Panc1 (cell line): ENCODE data around the gene AEBP2. TPM values are rescaled to one million over a fixed set of nuclear protein-coding genes. Genes with fewer than 3 reads are reported as not detected.

ENCODE experiments used
- ATAC-seq: fragments of 200-7000 bp; cut with Tn5 transposase; 2 replicates; pipeline ENCODE4 v1.9.1; 2020; ENCODE audit warnings: mild to moderate bottlenecking, moderate library complexity
- BruUV-seq: library from RNA; stranded (reverse); fragments of 400-500 nt; replicated peaks from 2 replicates; lab custom pipeline; 2021; lab: Mats Ljungman, UMichigan
- CTCF ChIA-PET: fragments of 300-600 bp; sonication (Branson Sonifier 250); formaldehyde crosslinking; loops from one replicate; lab custom pipeline; 2022; ENCODE audit warnings: antibody characterized with exemption; lab: Charles Lee
- POLR2A ChIA-PET: fragments of 300-600 bp; sonication (Branson Sonifier 250); formaldehyde crosslinking; loops from one replicate; lab custom pipeline; 2022; ENCODE audit warnings: antibody characterized with exemption; lab: Charles Lee
- DNase-seq: peaks from one replicate; pipeline ENCODE4 v3.0.0-alpha.2; 2010; ENCODE audit warnings: low read depth, low spot score
- H3K27ac ChIP-seq: 2 replicates; pipeline ENCODE4 v1.5.1; 2011; ENCODE audit warnings: mild to moderate bottlenecking, low read length, inconsistent platforms
- H3K27me3 ChIP-seq: fragments of 200-500 bp; sonication (Bioruptor generic); 2 replicates; pipeline ENCODE4 v1.6.0; 2014; ENCODE audit warnings: low read length, inconsistent platforms; ENCODE audit not compliant: control insufficient read depth, insufficient read depth
- H3K36me3 ChIP-seq: fragments of 200-500 bp; sonication (Bioruptor generic); 2 replicates; pipeline ENCODE4 v1.5.1; 2014; ENCODE audit warnings: inconsistent platforms, mild to moderate bottlenecking, low read length, moderate library complexity; ENCODE audit not compliant: control insufficient read depth, insufficient read depth
- H3K4me1 ChIP-seq: 2 replicates; pipeline ENCODE4 v1.5.1; 2011; ENCODE audit warnings: inconsistent platforms, mild to moderate bottlenecking, low read length, moderate library complexity; ENCODE audit not compliant: control insufficient read depth, insufficient read depth
- H3K4me3 ChIP-seq, 2 experiments: 2 replicates each; pipeline ENCODE4 v1.5.1; 2011 to 2012; ENCODE audit warnings: low read depth in 2 of 2, low read length in 2 of 2, mild to moderate bottlenecking in 2 of 2, inconsistent platforms in 1 of 2, moderate library complexity in 1 of 2
- H3K9me3 ChIP-seq: fragments of 200-500 bp; sonication (Bioruptor generic); 2 replicates; pipeline ENCODE4 v1.5.1; 2014; ENCODE audit warnings: low read depth, mild to moderate bottlenecking, inconsistent platforms, low read length, moderate library complexity; ENCODE audit not compliant: control insufficient read depth, insufficient read depth
- POLR2AphosphoS5 ChIP-seq: IDR thresholded peaks from 2 replicates; pipeline ENCODE4 v1.6.1; 2012; ENCODE audit warnings: mild to moderate bottlenecking, low read depth, low read length, moderate library complexity
- SIN3A ChIP-seq: IDR thresholded peaks from 2 replicates; pipeline ENCODE4 v1.6.1; 2012; ENCODE audit warnings: low read depth, mild to moderate bottlenecking, low read length, moderate library complexity, borderline replicate concordance; ENCODE audit not compliant: insufficient read depth
- TCF7L2 ChIP-seq: IDR thresholded peaks from 2 replicates; pipeline ENCODE4 v1.6.1; 2011; ENCODE audit warnings: mild to moderate bottlenecking, low read depth, low read length, inconsistent platforms
- in situ Hi-C: cut with HindIII; loops from 2 replicates; pipeline ENCODE4 v1.10.0; 2016; ENCODE audit warnings: low sequenced_read_pairs, low pct_unique_long_range_greater_than_20kb
- intact Hi-C: fragments of 100-400 bp; cut with micrococcal nuclease; formaldehyde crosslinking; loops from one replicate; pipeline ENCODE4 v1.10.0; 2022; ENCODE audit not compliant: unreplicated experiment
- total RNA-seq: library from RNA; stranded (reverse); gene quantifications from one replicate; pipeline ENCODE4 v1.2.1, GENCODE V29; 2021; ENCODE audit not compliant: unreplicated experiment
- TF ChIP-seq, protein P1 (sequence below): fragments of 450-650 bp; IDR thresholded peaks from 2 replicates; pipeline ENCODE4 v1.5.1; 2017; ENCODE audit warnings: mild to moderate bottlenecking
- TF ChIP-seq, protein P2 (sequence below), 2 experiments: IDR thresholded peaks; 2 replicates each; pipeline ENCODE4 v1.6.1; 2011 to 2012; ENCODE audit warnings: low read depth in 2 of 2, control low read depth in 1 of 2, low read length in 1 of 2, mild to moderate bottlenecking in 1 of 2, moderate library complexity in 1 of 2; ENCODE audit not compliant: insufficient read depth in 1 of 2

Gene AEBP2
- total RNA-seq, 1 experiment from 2014 or later: 32.4 TPM

DNA sequence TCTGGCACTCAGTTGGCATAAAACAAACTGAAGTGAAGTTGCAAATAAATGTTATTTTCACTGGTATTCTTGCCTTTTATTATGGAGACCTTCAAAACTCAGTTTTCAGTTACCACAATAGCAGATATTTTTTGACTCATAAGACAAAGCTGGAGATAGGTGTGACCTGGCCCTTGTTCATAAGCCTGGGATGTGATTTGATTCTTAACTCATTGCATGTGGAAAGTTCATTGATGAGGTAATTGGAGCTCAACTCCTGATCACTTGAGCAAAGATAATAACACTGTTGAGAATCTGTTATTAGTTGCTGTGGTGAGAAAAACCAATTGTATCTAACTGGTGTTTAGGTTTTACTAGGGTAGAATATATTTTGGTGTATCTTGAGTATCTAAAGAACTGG is 105.1 kb downstream of the AEBP2 start:
- no peak for DNase-seq
- ATAC-seq: no peak
- POLR2A ChIA-PET: no interaction called here
- CTCF ChIA-PET: no interaction called here
- H3K27me3 ChIP-seq: no peaks in the 10 kb centered on the region
- no peak overlapping the region for H3K4me3 ChIP-seq
- H3K36me3 ChIP-seq: no peaks in the 10 kb centered on the region
- TF ChIP-seq POLR2AphosphoS5 (no peak), TCF7L2 (no peak)
- TF ChIP-seq, protein P1, sequence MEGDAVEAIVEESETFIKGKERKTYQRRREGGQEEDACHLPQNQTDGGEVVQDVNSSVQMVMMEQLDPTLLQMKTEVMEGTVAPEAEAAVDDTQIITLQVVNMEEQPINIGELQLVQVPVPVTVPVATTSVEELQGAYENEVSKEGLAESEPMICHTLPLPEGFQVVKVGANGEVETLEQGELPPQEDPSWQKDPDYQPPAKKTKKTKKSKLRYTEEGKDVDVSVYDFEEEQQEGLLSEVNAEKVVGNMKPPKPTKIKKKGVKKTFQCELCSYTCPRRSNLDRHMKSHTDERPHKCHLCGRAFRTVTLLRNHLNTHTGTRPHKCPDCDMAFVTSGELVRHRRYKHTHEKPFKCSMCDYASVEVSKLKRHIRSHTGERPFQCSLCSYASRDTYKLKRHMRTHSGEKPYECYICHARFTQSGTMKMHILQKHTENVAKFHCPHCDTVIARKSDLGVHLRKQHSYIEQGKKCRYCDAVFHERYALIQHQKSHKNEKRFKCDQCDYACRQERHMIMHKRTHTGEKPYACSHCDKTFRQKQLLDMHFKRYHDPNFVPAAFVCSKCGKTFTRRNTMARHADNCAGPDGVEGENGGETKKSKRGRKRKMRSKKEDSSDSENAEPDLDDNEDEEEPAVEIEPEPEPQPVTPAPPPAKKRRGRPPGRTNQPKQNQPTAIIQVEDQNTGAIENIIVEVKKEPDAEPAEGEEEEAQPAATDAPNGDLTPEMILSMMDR: no peak
- no peaks in the 10 kb centered on the region for H3K4me1 ChIP-seq
- H3K27ac ChIP-seq: no peak overlapping the region
- in situ Hi-C loops (no loop called here), intact Hi-C loops (no loop called here)
- no peaks in the 10 kb centered on the region for H3K9me3 ChIP-seq
- BruUV-seq: no TSS peak

- POLR2A ChIA-PET: no interaction called here
- no peak for ATAC-seq
Measured at GRCh38 chr12:19545301-19545700, 106.0 kb downstream of the AEBP2 start.

More at GRCh38 chr12:19545301-19545700, 106.0 kb downstream of the AEBP2 start:
- no peaks in the 10 kb centered on the region for H3K4me1 ChIP-seq
- intact Hi-C loops (no loop called here), in situ Hi-C loops (no loop called here)
- no peaks in the 10 kb centered on the region for H3K9me3 ChIP-seq
- H3K36me3 ChIP-seq: no peaks in the 10 kb centered on the region
- no peak overlapping the region for H3K4me3 ChIP-seq
- H3K27me3 ChIP-seq: no peaks in the 10 kb centered on the region
- no peak overlapping the region for H3K27ac ChIP-seq
- CTCF ChIA-PET: no interaction called here
- TF ChIP-seq, protein P2, sequence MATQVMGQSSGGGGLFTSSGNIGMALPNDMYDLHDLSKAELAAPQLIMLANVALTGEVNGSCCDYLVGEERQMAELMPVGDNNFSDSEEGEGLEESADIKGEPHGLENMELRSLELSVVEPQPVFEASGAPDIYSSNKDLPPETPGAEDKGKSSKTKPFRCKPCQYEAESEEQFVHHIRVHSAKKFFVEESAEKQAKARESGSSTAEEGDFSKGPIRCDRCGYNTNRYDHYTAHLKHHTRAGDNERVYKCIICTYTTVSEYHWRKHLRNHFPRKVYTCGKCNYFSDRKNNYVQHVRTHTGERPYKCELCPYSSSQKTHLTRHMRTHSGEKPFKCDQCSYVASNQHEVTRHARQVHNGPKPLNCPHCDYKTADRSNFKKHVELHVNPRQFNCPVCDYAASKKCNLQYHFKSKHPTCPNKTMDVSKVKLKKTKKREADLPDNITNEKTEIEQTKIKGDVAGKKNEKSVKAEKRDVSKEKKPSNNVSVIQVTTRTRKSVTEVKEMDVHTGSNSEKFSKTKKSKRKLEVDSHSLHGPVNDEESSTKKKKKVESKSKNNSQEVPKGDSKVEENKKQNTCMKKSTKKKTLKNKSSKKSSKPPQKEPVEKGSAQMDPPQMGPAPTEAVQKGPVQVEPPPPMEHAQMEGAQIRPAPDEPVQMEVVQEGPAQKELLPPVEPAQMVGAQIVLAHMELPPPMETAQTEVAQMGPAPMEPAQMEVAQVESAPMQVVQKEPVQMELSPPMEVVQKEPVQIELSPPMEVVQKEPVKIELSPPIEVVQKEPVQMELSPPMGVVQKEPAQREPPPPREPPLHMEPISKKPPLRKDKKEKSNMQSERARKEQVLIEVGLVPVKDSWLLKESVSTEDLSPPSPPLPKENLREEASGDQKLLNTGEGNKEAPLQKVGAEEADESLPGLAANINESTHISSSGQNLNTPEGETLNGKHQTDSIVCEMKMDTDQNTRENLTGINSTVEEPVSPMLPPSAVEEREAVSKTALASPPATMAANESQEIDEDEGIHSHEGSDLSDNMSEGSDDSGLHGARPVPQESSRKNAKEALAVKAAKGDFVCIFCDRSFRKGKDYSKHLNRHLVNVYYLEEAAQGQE (IDR thresholded peaks at IDR 0.05; ENCODE audit: insufficient read depth in 1 of 2, low read depth in 2 of 2, low read length in 1 of 2): no peak
- TF ChIP-seq, protein P1: no peak
- TF ChIP-seq SIN3A (no peak), POLR2AphosphoS5 (no peak), TCF7L2 (no peak)
- BruUV-seq: no TSS peak
- no peak for DNase-seq
